GM15510 (cell line): ENCODE measurements around the gene LRRC41.
A peak's percentile ranks its signal among the peaks of the same experiment; 100 is the strongest.

Experiments used
- POLR2A ChIP-seq: IDR thresholded peaks from 3 replicates; pipeline ENCODE4 v1.6.1; 2011; ENCODE audit warnings: borderline replicate concordance; ENCODE audit not compliant: insufficient read length; ENCODE audit errors: extremely low read depth

LRRC41 gene

DNA sequence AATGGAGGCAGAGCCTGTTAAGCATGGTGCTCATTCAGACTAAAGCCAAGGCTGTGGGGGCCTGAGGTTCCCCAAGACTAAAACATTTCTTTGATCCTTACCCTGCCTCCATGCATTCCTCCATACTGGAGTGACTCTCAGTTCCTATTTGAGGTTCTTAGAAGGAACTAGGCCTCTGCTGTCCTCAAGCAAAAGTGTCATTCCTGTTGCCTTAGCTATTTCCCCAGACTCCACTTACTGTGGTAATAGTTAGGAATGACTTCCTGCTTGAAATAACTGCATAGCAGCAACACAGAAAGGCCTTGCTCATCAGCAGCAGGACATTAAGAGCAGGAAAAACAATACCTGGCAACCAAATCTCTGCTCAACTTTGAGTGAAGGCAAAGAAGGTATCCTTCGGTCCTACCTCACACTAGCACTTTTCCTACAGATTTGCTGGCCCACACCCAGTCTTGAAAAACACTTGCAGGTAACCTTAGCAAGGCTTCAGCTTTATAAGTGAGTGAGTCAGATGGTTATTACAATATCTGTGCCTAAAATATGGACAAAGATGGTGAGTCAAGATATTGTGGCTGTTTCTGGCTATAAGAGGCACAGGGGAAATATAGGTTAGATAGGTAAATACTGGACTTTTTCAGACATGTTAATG, 14.8 kb downstream of the LRRC41 start:
- no peak for TF ChIP-seq POLR2A

DNA sequence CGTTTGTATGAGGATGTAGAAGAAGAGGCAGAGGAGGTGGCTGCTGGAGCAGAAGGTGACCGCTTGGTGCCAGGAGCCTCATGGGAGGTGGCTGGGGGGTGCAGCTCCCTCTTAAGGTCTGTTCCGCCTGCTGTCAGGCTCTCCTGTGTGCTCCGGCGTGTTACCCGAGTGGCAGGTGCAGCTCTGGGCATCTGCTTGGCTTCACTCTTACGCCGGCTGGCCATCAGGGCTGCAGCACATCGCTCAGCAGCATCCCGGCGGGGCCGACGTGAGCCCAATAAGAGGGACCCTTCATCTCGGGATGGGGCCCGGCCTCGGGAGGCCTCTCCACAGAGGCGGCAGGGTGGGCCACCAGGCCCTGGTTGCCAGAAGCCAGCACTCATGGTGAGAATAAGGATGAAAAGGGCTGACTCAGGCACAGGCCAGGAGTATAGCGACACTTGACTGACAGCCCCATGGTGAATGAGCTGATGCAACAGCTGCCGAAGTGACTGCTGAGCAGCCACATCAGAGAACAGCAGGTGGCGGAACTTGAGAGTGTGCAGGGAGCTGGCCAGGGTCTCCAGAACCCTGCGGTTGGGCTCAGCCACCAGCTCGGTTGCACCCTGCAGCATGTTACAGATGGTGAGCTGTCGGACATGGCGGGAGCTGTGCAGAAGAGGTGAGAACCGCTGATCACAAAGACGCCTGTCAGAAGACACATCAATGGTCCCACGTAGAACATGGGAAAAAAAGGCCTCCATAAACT, 17.5 kb downstream of the LRRC41 start:
- TF ChIP-seq POLR2A, result no peak

DNA sequence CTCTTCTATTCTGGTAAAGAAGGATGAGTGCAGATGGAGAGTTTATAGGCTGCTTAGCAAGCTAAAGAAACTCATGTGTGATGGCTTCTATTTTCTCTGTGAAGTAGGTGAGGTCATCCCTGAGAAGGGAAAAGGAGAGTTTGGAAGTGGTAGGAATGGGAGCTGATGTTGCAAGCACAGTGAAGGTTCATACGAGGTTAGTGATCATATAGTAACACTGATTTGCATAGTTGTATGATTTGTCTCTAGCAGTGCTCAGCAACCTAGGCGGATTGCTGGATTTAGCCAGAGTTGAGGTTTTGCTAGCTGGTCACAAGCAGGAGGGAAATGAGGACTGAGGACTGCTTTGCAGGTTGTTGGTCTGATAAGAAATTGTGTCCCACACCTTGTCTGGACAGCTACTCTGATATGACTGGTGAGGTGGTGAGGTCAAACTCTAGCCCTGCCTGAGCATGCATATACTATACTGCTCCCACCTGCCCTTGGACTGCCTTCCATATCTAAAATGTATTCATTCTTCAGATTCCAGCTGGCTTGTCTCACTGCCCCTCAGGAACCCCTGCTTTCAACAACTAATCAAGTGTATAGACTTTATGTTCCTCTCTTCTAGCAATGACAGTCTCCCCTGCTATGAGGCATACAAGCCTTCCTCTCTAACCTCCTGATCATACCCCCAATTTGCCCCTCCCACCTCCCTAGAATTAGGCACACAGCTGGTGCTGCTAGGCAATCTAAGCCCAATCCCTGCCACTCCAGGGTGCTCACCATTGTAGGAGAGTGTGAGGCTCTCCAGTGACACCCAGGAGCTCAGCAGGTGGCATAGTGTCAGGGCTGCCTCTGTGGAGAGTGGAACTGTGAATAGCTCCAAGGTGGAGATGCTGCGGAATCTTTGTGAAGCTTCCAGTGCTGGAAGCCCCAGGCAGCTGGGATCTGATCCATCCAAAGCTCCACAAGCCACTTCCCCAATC, 18.5 kb downstream of the LRRC41 start:
- no peak for TF ChIP-seq POLR2A

DNA sequence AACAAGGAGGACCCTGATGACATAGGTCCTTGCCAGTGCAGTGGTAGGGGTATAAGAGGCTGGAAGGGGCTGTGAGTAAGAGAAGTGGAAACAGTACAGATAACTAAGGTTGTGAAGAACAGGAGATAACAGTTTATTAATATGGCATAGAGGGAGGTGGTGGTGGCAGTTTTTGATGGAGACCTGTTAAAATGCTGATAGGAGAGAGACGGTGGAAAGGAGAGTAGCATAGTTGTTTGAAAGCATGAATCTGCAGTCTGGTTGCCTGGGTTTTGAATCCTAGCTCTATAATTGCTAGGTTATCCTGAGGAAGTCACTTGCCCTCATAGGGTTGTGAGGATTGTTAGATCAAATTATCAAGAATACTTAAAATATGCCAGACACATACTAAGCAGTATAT, 19.4 kb downstream of the LRRC41 start:
- no peak for TF ChIP-seq POLR2A

DNA sequence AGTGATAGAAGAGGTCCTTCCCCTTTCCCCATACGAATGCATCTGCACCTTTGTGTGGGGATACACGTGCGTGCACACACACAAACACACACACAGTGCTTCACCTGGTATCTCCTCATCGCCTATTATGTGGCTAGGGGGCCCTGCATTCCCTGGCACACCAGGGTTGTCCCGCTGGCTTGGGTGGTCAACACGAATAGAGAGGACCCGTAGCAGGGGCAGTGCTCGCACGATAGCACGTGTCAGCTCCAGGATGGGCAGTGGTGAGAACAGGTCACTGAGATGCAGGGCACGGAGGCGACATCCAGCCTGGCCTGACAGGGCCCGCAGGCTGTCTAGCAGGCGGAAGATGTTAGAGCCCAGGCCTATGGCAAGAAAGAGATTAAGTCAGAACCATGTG, 22.4 kb downstream of the LRRC41 start:
- TF ChIP-seq POLR2A, result no peak

DNA sequence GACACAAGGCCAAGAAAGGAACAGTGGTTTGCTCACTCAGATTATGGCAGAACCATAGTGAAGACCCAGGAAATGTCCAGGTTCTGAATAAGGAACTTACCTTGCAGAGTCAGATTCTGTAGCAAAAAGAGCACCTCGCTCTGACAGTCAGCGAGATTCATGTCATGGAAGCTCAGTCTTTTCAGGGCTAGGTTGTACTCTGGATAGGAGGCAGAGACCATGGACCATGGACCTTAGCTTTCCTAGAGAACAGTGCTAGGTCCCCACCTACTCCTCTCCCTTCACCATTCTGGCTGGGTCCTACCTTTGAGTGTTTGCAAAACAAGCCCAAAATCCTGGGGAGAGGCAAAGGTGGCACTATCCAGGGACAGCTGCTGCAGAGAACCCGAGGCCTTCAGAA, 23.3 kb downstream of the LRRC41 start:
- no peak for TF ChIP-seq POLR2A

DNA sequence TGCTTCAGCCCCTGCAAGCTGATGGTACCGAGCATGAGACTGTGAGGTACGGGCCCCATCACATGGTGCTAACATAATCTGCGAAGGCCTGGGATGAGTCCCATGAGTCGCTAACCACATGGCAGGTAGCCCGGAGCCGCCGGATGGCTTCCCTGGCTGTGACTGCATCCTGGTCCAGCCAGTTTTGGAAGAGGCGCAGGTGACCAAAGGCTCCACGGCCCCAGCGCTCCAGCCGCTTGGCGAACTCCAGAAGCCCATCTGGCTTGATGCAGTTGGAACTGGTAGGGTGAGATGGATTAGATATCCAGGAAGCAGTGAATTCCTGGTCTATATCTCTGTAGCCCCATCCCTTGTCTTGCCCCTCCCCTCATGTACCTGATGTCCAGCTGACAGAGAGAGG, 24.6 kb downstream of the LRRC41 start:
- peak; percentile 31 for TF ChIP-seq POLR2A

DNA sequence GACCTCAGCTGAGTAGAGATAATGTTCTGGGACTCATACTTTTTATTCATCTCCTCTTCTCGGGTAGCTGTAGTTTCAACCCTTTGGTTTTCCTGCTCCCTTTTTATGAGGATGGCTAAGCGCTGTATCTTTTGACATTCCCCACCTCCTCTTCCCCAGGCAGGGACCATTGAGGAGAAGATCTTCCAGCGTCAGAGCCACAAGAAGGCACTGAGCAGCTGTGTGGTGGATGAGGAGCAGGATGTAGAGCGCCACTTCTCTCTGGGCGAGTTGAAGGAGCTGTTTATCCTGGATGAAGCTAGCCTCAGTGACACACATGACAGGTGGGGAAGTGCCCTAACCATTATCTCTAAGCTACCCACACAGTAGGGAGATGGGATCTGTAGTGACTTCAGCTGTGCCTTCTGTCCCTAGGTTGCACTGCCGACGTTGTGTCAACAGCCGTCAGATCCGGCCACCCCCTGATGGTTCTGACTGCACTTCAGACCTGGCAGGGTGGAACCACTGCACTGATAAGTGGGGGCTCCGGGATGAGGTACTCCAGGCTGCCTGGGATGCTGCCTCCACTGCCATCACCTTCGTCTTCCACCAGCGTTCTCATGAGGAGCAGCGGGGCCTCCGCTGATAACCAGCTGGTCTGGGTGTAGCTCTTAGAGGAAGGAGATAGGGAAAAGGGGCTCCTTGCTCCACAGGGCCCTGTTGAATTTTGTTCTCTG, 25.6 kb downstream of the LRRC41 start:
- no peak for TF ChIP-seq POLR2A

DNA sequence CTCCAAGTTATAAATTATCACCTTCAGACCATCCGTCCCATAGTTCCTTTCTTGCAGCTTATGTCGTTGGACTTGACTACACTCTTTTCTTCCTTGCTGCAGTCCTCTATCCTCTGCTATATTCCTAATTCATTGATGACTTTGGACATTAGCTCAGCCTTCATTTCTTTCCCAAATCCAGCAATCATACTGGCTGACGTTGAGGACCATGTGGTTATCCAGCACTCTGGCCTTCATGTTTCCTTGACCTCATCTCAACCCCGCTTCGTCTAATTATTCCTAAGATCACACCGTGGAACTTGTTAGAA, 28.4 kb downstream of the LRRC41 start:
- no peak for TF ChIP-seq POLR2A

DNA sequence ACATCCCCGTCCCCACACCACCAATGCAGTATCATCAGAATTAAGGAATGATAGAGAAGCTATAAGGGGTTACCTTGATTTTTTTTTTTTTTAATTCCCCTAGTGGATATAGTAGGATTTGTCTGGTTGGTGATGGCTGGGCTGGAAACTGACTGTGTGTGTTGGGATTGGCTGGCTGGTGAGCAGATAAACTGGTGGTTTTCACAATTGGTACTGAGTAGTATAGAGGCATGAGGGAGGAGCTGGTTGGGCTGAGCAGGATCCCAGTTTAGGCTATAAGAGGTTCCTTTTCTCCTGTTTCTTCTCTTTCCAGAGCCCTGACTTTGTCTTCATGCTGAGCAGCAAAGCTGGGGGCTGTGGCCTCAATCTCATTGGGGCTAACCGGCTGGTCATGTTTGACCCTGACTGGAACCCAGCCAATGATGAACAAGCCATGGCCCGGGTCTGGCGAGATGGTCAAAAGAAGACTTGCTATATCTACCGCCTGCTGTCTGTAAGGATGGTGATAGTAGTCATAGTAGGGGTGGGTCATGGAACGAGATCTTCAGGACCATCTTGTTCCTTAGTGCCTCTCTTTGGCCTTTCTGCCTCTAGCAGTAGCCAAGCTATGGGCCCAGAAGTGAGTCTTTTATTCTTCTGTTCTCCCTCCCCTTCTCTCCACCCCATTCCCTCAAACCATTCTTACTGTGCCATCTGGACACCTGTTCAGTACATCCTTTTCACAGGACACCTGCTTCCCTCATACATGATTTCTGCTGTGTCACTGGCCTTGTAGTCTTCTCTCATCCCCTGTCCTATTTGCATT, 29.0 kb downstream of the LRRC41 start:
- no peak for TF ChIP-seq POLR2A

DNA sequence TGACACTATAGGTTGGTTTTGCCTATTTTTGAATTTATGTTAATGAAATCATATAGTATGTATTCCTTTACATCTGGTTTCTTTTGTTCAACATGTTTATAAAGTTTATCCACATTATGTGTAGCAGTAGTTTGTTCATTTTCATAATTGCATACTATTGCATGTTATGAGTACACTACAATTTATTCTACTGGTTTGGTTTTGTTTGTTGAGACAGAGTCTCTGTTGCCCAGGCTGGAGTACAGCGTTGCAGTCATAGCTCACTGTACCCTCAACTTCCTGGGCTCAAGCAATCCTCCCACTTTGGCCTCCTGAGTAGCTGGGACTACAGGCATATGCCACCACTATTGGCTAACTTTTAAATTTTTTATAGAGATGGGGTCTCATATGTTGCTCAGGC, 34.8 kb downstream of the LRRC41 start:
- TF ChIP-seq POLR2A, result no peak

DNA sequence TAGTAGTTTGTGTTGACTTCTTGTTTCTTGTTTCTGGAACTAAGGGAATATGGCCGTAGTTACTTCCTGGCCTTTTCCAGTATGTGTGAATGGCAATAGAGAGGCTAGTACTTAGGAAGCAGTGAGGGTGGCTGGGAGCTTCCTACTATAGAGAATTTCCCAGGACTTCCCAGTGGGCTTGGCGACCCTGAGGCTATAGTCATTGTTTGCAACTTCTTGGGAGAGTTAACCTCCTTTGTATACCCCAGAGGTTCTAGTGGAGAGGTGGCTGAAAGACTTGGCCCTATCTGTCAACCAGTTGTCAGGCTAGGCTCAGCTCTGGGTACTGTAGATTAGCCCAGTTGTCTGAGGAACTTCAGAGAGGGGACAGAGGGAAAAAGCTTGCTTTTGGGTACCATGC, 40.3 kb downstream of the LRRC41 start:
- no peak for TF ChIP-seq POLR2A

DNA sequence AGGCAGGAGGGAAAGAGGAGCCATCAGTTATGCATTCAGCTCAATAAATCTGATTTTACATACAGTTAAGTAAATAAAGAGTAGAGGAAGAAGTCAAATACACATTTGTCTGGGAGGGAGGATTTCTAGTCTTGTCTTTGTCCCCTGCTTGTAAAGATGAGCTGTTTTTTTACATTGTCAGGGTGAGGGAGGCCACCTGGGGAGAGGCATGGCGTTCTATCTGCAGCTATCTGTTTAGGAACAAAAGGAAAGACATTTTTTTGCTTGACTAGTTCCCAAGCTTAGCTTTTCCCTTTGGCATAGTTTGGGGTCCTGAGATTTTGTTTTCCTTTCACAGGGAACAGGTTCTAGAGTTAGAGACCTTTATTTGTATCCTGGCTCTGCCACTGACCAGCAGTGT, 40.9 kb downstream of the LRRC41 start:
- no peak for TF ChIP-seq POLR2A

DNA sequence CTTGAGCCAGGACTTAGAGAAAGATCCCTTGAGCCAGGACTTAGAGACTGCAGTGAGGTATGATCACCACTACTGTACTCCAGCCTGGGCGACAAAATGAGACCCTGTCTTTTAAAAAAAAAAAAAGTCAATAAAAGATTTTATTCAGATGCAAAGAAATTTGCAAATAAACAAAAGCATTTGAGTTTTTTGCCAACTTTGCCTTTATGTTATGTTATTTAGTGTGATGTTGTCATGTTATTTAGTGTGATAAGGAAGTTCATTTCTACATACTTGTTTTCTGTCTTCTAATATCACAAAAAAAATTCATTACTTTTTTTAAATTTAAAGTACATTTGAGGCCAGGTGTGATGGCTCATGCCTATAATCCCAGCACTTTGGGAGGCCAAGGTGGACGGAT, 46.9 kb downstream of the LRRC41 start:
- TF ChIP-seq POLR2A, result no peak
